ENCODE measurements around the gene PYCARD. TPM values are rescaled to one million over a fixed set of nuclear protein-coding genes. Genes with fewer than 3 reads are reported as not detected.

Gene PYCARD
- total RNA-seq, 4 donors from 2014 or later, result 43.8 to 162 (median 121) TPM

- H3K4me3 ChIP-seq, result no peak overlapping the region
- H3K9me3 ChIP-seq, result no peaks in the 10 kb centered on the region
- no peaks in the 10 kb centered on the region for H3K27me3 ChIP-seq
- TF ChIP-seq POLR2A (IDR thresholded peaks at IDR 0.05), result no peak
- no peak for TF ChIP-seq EP300 (IDR thresholded peaks at IDR 0.05)
- no peak for TF ChIP-seq POLR2AphosphoS5 (IDR thresholded peaks at IDR 0.05)
- TF ChIP-seq CTCF (IDR thresholded peaks at IDR 0.05), result no peak
- no peak overlapping the region for H3K27ac ChIP-seq
- DNase-seq (ENCODE audit: low spot score in 2 of 2), result no peak
- WGBS, result 90% methylated on average over 8 of the region's 8 CpGs
- no peaks in the 10 kb centered on the region for H3K36me3 ChIP-seq
- H3K4me1 ChIP-seq, result no peaks in the 10 kb centered on the region
Observed at GRCh38 chr16:31167315-31167714, 35.2 kb downstream of the PYCARD start.

GRCh38 chr16:31157136-31157535 lies 45.4 kb downstream of the PYCARD start:
- TF ChIP-seq POLR2A (IDR thresholded peaks at IDR 0.05) (no peak), CTCF (IDR thresholded peaks at IDR 0.05) (no peak), POLR2AphosphoS5 (IDR thresholded peaks at IDR 0.05) (no peak), EP300 (IDR thresholded peaks at IDR 0.05) (no peak)
- Histone ChIP-seq H3K4me3 (no peak overlapping the region), H3K27ac (no peak overlapping the region), H3K27me3 (no peaks in the 10 kb centered on the region), H3K36me3 (no peaks in the 10 kb centered on the region), H3K9me3 (no peaks in the 10 kb centered on the region), H3K4me1 (no peaks in the 10 kb centered on the region)
- no peak for DNase-seq (ENCODE audit: low spot score in 2 of 2)
- WGBS, result 39% methylated on average over 8 of the region's 8 CpGs

Other genes with a start within 250 kb of the PYCARD start
- 10 to 100 TPM; 12.5 to 14.7 (median 13.7) TPM for gene SETD1A, start 245.0 kb downstream of the PYCARD start, total RNA-seq
- 10 to 100 TPM; 13.2 to 20.8 (median 16.0) TPM for gene HSD3B7, start 217.6 kb downstream of the PYCARD start, total RNA-seq
- gene STX1B, start 192.1 kb downstream of the PYCARD start, total RNA-seq, result 1 to 10 TPM in 2 of 4 donors, under 1 TPM in 2; 0.55 to 3.5 (median 2.0) TPM
- 100 to 1,000 TPM in 1 of 4 donors, 10 to 100 TPM in 3; 32.5 to 118 (median 47.8) TPM for gene STX4, start 169.2 kb downstream of the PYCARD start, total RNA-seq
- gene ZNF668, start 128.5 kb downstream of the PYCARD start, total RNA-seq, result 10 to 100 TPM in 3 of 4 donors, 1 to 10 TPM in 1; 9.0 to 15.9 (median 12.6) TPM
- gene ZNF646, start 128.3 kb downstream of the PYCARD start, total RNA-seq, result 10 to 100 TPM; 19.2 to 31.7 (median 26.8) TPM
- gene PRSS53, start 113.8 kb downstream of the PYCARD start, total RNA-seq, result 1 to 10 TPM; 2.0 to 10.0 (median 5.1) TPM
- gene VKORC1, start 108.0 kb downstream of the PYCARD start, total RNA-seq, result 10 to 100 TPM; 53.8 to 79.3 (median 68.0) TPM
- gene BCKDK, start 94.4 kb downstream of the PYCARD start, total RNA-seq, result 10 to 100 TPM; 51.0 to 63.2 (median 58.2) TPM
- 100 to 1,000 TPM in 1 of 4 donors, 10 to 100 TPM in 3; 62.3 to 100 (median 69.8) TPM for gene KAT8, start 85.1 kb downstream of the PYCARD start, total RNA-seq
- 100 to 1,000 TPM in 3 of 4 donors, 10 to 100 TPM in 1; 46.3 to 168 (median 140) TPM for gene PRSS8, start 67.0 kb downstream of the PYCARD start, total RNA-seq
- 10 to 100 TPM in 2 of 4 donors, 1 to 10 TPM in 2; 2.2 to 17.8 (median 8.4) TPM for gene PRSS36, start 52.7 kb downstream of the PYCARD start, total RNA-seq
- gene FUS, start 22.6 kb downstream of the PYCARD start, total RNA-seq, result 100 to 1,000 TPM in 1 of 4 donors, 10 to 100 TPM in 3; 52.5 to 121 (median 58.9) TPM
- gene TRIM72, start 11.4 kb upstream of the PYCARD start, total RNA-seq, result under 1 TPM in 2 of 4 donors, not detected in 2; 0.15 to 0.17 TPM
- gene PYDC1, start 14.4 kb upstream of the PYCARD start, total RNA-seq, result 10 to 100 TPM in 2 of 4 donors, 1 to 10 TPM in 1, not detected in 1; 4.2 to 17.7 (median 13.8) TPM
- 10 to 100 TPM in 1 of 4 donors, 1 to 10 TPM in 2, under 1 TPM in 1; 0.98 to 14.4 (median 3.8) TPM for gene ITGAM, start 57.2 kb upstream of the PYCARD start, total RNA-seq
- 1 to 10 TPM in 3 of 4 donors, not detected in 1; 1.1 to 2.0 (median 1.2) TPM for gene ITGAX, start 152.4 kb upstream of the PYCARD start, total RNA-seq
- not detected for gene ITGAD, start 190.6 kb upstream of the PYCARD start, total RNA-seq
- not detected for gene COX6A2, start 225.6 kb upstream of the PYCARD start, total RNA-seq
- 1 to 10 TPM; 1.0 to 5.3 (median 1.8) TPM for gene ZNF843, start 240.0 kb upstream of the PYCARD start, total RNA-seq